ENCODE results near the gene CSK. TPM values are rescaled to one million over a fixed set of nuclear protein-coding genes. Genes with fewer than 3 reads are reported as not detected.
"Not testable (repeated sequence)": the region's sequence is repeated elsewhere in the genome, so short reads cannot be mapped to it uniquely, and the experiment has no call there.

CSK gene
- total RNA-seq, 1 donor from 2014 or later, result 21.0 TPM

GRCh38 chr15:74770211-74770903 lies 11.5 kb upstream of the CSK start:
- no peak for DNase-seq (ENCODE audit: low read depth)

GRCh38 chr15:74773329-74773728 lies 8.6 kb upstream of the CSK start:
- DNase-seq (ENCODE audit: low read depth), result no peak

- no peak for DNase-seq (ENCODE audit: low read depth)
Measured at GRCh38 chr15:74773731-74774252, 8.1 kb upstream of the CSK start.

GRCh38 chr15:74775132-74775562 lies 6.7 kb upstream of the CSK start:
- DNase-seq (ENCODE audit: low read depth), result no peak

- no peak for DNase-seq (ENCODE audit: low read depth)
Measured at GRCh38 chr15:74775894-74776293, 6.0 kb upstream of the CSK start.

GRCh38 chr15:74776821-74777768 lies 4.8 kb upstream of the CSK start:
- no peak for DNase-seq (ENCODE audit: low read depth)

GRCh38 chr15:74777769-74778598 lies 3.9 kb upstream of the CSK start:
- no peak for DNase-seq (ENCODE audit: low read depth)

- no peak for DNase-seq (ENCODE audit: low read depth)
Measured at GRCh38 chr15:74778599-74778970, 3.3 kb upstream of the CSK start.

GRCh38 chr15:74779162-74779648 lies 2.7 kb upstream of the CSK start:
- DNase-seq (ENCODE audit: low read depth), result no peak

- no peak for DNase-seq (ENCODE audit: low read depth)
Measured at GRCh38 chr15:74780523-74781430, 1.1 kb upstream of the CSK start.

- DNase-seq (ENCODE audit: low read depth), result no peak
Measured at GRCh38 chr15:74782259-74783071, 585 bp downstream of the CSK start.

GRCh38 chr15:74783072-74783807 lies 1.4 kb downstream of the CSK start:
- DNase-seq (ENCODE audit: low read depth), result peak; percentile 65

- no peak for DNase-seq (ENCODE audit: low read depth)
Measured at GRCh38 chr15:74783808-74784175, 1.9 kb downstream of the CSK start.

GRCh38 chr15:74784426-74785193 lies 2.7 kb downstream of the CSK start:
- DNase-seq (ENCODE audit: low read depth), result no peak

- DNase-seq (ENCODE audit: low read depth), result no peak
Measured at GRCh38 chr15:74785194-74786032, 3.5 kb downstream of the CSK start.

GRCh38 chr15:74786081-74786480 lies 4.2 kb downstream of the CSK start:
- not testable (repeated sequence) for DNase-seq (ENCODE audit: low read depth)

Data from myocyte (in vitro differentiated cells).